GM12872 (cell line): ENCODE results near the gene MED27.

Source experiments
- CTCF ChIP-seq: IDR thresholded peaks from 3 replicates; pipeline ENCODE4 v1.5.1; 2011; ENCODE audit warnings: low read depth, mild to moderate bottlenecking, low read length, moderate library complexity; ENCODE audit not compliant: insufficient read depth

Gene MED27

GRCh38 chr9:131835151-131835910 lies 244.3 kb downstream of the MED27 start:
- no peak for TF ChIP-seq CTCF

DNA sequence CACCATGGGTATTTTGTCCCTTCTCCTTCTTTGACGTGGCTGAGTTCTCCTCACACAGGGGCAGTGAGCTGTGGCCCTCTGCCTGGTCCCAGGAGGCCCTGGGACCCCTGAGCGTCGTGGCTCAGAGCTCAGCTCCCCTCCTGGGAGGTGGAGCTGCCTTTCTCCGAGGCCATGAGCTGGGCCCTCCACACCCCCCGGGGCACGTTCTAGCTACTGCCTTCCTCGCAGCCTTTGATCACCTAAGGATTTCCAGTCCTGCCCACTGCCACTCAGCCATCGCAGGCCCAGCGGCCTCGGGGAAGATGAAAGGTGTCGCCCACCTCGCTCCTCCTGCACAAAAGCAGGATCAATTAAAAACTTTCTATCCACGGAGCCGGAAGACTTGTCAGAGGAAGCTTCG lies 244.9 kb downstream of the MED27 start:
- no peak for TF ChIP-seq CTCF

GRCh38 chr9:131833906-131834305 lies 245.8 kb downstream of the MED27 start:
- no peak for TF ChIP-seq CTCF

DNA sequence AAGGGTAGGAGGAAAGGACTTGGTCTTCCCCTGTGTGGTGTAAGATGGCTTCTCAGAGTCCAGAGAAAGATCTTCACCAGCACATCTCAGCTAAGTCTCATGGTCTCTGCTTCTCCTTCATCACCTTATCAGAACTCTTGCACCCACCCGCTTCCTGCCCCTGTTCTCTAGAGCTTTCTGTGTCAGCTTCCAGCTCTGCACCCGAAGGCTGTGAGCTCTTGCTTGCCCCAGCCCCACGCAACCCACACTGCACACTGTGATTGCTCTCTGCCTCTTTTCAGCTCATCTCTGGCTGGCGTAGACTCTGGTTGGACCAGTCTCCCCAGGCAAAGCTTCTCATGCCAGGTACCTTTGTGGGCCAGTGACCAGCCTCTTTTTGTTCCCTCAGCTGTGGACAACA lies 246.6 kb downstream of the MED27 start:
- no peak for TF ChIP-seq CTCF

GRCh38 chr9:131831380-131832165 lies 248.1 kb downstream of the MED27 start:
- TF ChIP-seq CTCF: no peak

DNA sequence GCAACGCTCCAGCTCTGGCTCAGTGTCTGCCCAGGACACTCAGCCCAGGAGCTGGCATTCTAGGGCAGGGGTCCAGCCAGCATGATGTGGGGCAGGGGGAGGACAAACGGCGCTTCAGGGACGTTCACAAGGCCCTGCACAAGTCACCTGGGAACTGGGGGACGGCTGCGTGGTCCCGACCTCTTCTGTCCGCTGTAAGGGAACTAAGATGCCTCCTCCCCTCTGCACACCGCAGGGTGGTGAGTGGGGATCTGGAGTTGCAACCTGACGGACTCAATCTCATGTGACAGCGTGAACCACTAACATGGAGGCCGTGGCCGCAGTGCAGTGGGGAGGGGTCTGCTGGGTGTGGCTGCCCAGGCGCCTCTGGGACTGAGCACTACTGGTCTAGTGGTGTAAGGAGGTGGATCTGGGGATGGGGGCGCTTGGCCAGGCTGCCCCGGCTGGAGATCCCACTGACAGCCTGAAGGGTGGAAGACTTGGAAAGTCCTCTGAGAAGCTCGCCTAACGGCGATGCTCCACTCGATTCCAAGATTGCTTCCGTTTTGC lies 251.8 kb downstream of the MED27 start:
- no peak for TF ChIP-seq CTCF

DNA sequence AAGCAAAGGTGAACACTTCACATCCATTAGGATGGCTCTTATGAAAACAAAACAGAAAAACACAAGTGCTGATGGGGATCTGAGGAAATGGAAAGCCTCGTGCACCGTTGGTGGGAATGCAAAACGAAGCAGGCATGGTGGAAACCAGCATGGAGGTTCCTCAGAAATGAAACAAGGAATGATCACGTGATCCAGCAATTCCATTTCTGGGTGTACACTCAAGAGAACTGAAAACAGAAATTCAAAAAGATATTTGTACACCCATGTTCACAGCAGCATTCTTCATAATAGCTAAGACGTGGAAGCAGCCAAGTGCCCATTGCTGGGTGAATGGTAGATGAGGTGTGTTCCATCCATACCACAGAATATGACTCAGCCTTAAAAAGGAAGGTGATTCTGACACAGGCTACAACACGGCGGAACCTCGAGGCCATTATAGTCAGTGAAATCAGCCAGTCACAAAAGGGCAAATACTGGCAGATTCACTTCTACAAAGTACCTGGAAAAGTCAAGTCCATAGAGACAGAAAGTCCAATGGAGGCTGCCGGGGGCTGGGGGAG lies 252.6 kb downstream of the MED27 start:
- no peak for TF ChIP-seq CTCF
